Measurements from ENCODE around the gene SNTG2. TPM values are rescaled to one million over a fixed set of nuclear protein-coding genes. Genes with fewer than 3 reads are reported as not detected.

SNTG2 gene
- total and polyA plus RNA-seq, 12 donors: 0.39 to 2.8 (median 1.0) TPM; not detected in 1

- 47 to 68% methylated on average over 3 of the region's 3 CpGs for WGBS, 2 donors
- Histone ChIP-seq H3K4me1 (peaks cover 0 to 16% (median 0%) of the 10 kb centered on the region in 9 donors), H3K36me3 (no peaks in the 10 kb centered on the region), H3K27me3 (peaks cover 0 to 17% (median 4%) of the 10 kb centered on the region in 7 donors), H3K4me3 (no peak overlapping the region), H3K27ac (no peak overlapping the region), H3K9me3 (no peaks in the 10 kb centered on the region)
- TF ChIP-seq CTCF (IDR thresholded peaks at IDR 0.05): no peak
- DNase-seq (no peak), ATAC-seq (no peak)
- intact Hi-C loops (cut with DNase I): loop anchor here in 2 of 10 donors (5.0 to 10.0 kb wide), 2 partner anchors 128 to 1315 kb away; no protein-coding TSS in a partner anchor
Observed at GRCh38 chr2:1246991-1247390, 296.3 kb downstream of the SNTG2 start.

GRCh38 chr2:1248187-1248586 lies 297.5 kb downstream of the SNTG2 start:
- ATAC-seq: no peak
- no peaks in the 10 kb centered on the region for H3K36me3 ChIP-seq
- no peak for DNase-seq
- no peak overlapping the region for H3K27ac ChIP-seq
- no peak for TF ChIP-seq CTCF (IDR thresholded peaks at IDR 0.05)
- H3K27me3 ChIP-seq: peaks cover 0 to 17% (median 4%) of the 10 kb centered on the region in 7 donors
- H3K4me3 ChIP-seq: no peak overlapping the region
- peaks cover 0 to 16% (median 0%) of the 10 kb centered on the region in 9 donors for H3K4me1 ChIP-seq
- H3K9me3 ChIP-seq: no peaks in the 10 kb centered on the region
- WGBS, 2 donors: 75 to 76% methylated on average over 5 of the region's 5 CpGs
- intact Hi-C loops (cut with DNase I): loop anchor here in 2 of 10 donors (5.0 to 10.0 kb wide), 2 partner anchors 127 to 1314 kb away; no protein-coding TSS in a partner anchor

GRCh38 chr2:1249897-1250687 lies 299.4 kb downstream of the SNTG2 start:
- intact Hi-C loops (cut with DNase I): loop anchor here in 3 of 10 donors (5.0 to 10.0 kb wide), 3 partner anchors 125 to 1312 kb away; no protein-coding TSS in a partner anchor
- H3K36me3 ChIP-seq: no peaks in the 10 kb centered on the region
- no peak overlapping the region for H3K27ac ChIP-seq
- H3K9me3 ChIP-seq: no peaks in the 10 kb centered on the region
- H3K27me3 ChIP-seq: peaks cover 0 to 20% (median 4%) of the 10 kb centered on the region in 7 donors
- ATAC-seq (peak in 5 of 8 donors; percentile 17 to 55 (median 47)), DNase-seq (no peak)
- TF ChIP-seq CTCF (IDR thresholded peaks at IDR 0.05): no peak
- H3K4me1 ChIP-seq: peaks cover 0 to 9% (median 0%) of the 10 kb centered on the region in 9 donors
- no peak overlapping the region for H3K4me3 ChIP-seq
- 59 to 60% methylated on average over 10 of the region's 10 CpGs for WGBS, 2 donors

- WGBS, 2 donors: 88 to 91% methylated on average over 5 of the region's 5 CpGs
Observed at GRCh38 chr2:1251520-1251919, 300.9 kb downstream of the SNTG2 start.

More at GRCh38 chr2:1251520-1251919, 300.9 kb downstream of the SNTG2 start:
- Histone ChIP-seq H3K4me3 (no peak overlapping the region), H3K36me3 (no peaks in the 10 kb centered on the region), H3K9me3 (no peaks in the 10 kb centered on the region), H3K4me1 (peaks cover 0 to 9% (median 0%) of the 10 kb centered on the region in 9 donors), H3K27ac (no peak overlapping the region), H3K27me3 (peaks cover 0 to 17% (median 4%) of the 10 kb centered on the region in 7 donors)
- ATAC-seq (no peak), DNase-seq (no peak)
- intact Hi-C loops (cut with DNase I): loop anchor here in 1 of 10 donors (10.0 kb wide), 2 partner anchors 123 to 263 kb away; no protein-coding TSS in a partner anchor
- no peak for TF ChIP-seq CTCF (IDR thresholded peaks at IDR 0.05)
